ENCODE data around the gene UIMC1.

GRCh38 chr5:176935017-176935416 lies 71.6 kb downstream of the UIMC1 start:
- TF ChIP-seq POLR2A (IDR thresholded peaks at IDR 0.05): no peak
- no peak for TF ChIP-seq CTCF (IDR thresholded peaks at IDR 0.05)
